Fibroblast of pulmonary artery (primary cell): ENCODE results near the gene SAXO2.
"Not testable (repeated sequence)": the region's sequence is repeated elsewhere in the genome, so short reads cannot be mapped to it uniquely, and the experiment has no call there.

ENCODE experiments used
- DNase-seq: peaks from one replicate; pipeline ENCODE4 v3.0.0-alpha.2; 2010; ENCODE audit warnings: low read depth
- H3K4me3 ChIP-seq: replicated peaks from 2 replicates; pipeline ENCODE4 v1.5.1; 2011; ENCODE audit warnings: low read depth, mild to moderate bottlenecking, control low read depth, low read length, moderate library complexity
- TF ChIP-seq, protein P1 (sequence below): IDR thresholded peaks from 2 replicates; pipeline ENCODE4 v1.5.1; 2011; ENCODE audit warnings: mild to moderate bottlenecking, control low read depth, low read length, inconsistent platforms; ENCODE audit errors: missing control alignments

Gene SAXO2

DNA sequence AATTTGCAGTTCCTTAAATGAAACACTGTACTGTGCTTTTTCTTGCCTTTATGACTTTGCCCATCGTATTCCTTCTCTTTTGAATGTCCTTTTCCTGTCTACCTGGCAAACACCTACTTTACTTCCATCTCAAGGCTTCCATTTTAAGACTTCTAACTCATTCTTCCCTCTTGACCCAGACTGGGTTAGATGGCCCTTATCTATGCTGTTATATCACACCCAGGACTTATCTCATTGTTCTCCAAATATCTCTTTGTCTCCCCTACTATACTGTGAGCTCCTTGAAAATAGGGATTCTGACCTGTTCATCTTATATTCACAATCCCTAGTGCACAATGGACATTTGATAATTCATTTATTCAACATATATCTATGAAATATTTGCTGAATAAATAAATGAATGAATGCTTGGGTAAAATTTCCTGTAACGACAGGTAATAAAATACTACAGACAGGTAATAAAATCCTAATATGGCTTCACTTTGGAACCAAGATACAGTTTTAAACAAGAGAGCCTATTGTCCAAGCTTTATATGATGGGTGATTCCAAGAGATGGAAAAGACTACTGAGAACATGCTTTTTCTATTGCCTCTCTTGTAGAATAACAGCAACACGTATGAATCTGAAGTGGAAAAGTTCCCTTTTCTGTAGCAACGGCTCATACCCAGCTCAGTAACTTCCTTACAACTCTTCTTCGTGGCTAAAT lies 22.8 kb upstream of the SAXO2 start:
- no peak overlapping the region for H3K4me3 ChIP-seq
- TF ChIP-seq, protein P1, sequence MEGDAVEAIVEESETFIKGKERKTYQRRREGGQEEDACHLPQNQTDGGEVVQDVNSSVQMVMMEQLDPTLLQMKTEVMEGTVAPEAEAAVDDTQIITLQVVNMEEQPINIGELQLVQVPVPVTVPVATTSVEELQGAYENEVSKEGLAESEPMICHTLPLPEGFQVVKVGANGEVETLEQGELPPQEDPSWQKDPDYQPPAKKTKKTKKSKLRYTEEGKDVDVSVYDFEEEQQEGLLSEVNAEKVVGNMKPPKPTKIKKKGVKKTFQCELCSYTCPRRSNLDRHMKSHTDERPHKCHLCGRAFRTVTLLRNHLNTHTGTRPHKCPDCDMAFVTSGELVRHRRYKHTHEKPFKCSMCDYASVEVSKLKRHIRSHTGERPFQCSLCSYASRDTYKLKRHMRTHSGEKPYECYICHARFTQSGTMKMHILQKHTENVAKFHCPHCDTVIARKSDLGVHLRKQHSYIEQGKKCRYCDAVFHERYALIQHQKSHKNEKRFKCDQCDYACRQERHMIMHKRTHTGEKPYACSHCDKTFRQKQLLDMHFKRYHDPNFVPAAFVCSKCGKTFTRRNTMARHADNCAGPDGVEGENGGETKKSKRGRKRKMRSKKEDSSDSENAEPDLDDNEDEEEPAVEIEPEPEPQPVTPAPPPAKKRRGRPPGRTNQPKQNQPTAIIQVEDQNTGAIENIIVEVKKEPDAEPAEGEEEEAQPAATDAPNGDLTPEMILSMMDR: no peak
- DNase-seq: no peak

DNA sequence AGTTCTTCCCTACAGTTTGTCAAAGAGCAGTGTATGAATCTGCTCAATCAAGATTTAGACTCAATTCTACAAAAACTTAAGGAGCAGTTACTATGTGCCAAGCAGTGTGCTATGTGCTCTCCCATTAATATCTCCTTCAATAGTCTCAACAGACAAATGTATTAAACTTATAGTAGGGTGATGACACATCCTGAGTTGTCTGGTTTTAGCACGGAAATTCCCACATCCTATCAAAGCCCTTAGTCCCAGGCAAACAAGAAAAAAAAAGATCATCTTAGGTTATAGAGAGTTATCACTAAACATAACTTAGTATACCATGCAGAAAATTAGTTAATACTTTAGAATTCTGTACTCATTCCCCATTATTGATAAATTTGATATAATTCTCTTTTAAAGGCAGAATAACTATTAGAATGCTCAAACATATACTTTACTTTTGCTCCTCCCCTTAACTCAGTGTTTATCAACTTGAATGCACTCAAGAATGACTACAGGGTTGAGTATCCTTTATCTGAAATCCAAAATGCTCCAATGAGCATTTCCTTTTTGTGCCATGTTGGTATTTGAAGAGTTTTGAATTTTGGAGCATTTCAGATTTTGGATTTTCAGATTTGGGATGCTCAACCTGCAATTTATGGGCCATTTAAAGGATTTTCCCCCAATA lies 20.6 kb upstream of the SAXO2 start:
- H3K4me3 ChIP-seq: not testable (repeated sequence)
- peak; percentile 29 for DNase-seq

DNA sequence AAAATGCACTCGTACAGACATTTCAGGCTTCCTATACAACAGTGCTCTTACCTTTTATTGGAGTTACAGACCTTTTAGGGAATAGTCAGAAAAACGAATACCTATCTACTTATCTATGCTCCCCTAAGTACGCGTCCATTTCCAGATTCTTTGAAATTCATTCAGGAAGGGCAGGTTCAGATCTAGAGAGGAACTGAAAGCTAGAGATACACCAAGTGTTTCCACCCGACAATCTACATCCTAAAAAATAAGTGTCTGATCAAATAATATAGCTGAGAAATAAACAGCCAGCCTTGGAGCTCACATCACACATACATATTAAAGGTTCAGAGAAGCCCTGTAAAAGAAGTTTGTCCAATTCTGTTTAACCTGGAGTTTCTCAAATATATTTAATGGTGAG lies 19.0 kb upstream of the SAXO2 start:
- not testable (repeated sequence) for H3K4me3 ChIP-seq, DNase-seq

DNA sequence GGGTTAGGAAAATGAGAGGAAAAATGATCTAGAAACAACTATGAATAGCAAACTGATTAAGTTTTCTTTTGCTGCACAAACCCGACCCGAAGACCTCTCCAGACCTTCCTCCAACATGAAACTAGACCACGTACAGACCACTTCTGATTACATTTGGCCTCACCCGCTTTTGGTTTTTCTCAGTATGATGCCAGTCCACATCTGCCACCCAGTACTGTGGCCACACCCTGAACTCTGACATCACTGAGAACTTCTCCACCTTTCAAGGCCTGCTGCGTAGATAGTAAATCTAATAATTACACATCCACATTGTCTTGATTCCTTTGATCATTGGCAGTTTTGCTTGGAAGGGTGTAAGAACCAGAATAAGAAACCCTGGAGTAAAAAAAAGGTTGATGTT lies 16.7 kb upstream of the SAXO2 start:
- not testable (repeated sequence) for H3K4me3 ChIP-seq, DNase-seq

GRCh38 chr15:82248261-82248660 lies 14.4 kb upstream of the SAXO2 start:
- H3K4me3 ChIP-seq, DNase-seq: not testable (repeated sequence)

DNA sequence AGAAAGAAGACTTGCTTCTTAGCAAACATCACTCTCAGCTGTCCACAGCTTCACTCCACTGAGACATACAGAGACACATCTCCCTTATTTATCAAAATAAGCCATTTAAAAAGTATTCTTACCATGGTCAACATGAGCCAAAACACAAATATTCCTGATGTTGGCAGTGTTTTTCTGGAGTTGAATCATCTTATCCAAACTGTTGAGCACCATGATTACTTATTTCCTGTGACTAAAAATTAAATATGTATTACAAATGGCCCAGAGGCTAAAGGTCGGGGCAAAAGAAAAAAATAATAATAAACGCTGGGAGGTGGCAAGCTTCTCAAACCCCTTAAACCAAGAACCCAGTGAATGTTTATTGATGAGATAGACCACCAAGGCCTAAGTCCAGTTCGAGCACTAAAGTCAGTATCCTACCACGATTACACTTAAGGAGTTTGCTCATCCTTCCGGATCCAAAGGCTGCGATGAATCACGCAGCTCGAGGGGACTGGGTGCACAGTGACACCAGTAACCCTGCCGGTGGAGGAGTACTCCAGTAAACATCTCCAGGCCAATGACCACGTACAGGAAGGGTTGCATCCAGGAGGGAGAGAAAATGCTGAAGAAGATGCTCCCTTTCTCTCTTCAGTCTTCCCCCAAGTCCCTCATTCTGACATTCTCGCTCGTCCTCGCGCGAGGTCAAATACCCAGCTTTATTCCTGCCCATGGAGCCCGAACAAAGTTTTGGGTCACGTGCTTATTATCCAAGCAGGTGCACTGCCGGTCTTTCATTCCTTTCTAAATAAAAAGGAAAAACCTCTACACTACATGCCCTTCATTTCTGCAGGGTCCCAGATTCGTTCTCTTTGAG lies 824 bp upstream of the SAXO2 start:
- H3K4me3 ChIP-seq: peak overlapping the region; percentile 88
- DNase-seq: peak; percentile 44

DNA sequence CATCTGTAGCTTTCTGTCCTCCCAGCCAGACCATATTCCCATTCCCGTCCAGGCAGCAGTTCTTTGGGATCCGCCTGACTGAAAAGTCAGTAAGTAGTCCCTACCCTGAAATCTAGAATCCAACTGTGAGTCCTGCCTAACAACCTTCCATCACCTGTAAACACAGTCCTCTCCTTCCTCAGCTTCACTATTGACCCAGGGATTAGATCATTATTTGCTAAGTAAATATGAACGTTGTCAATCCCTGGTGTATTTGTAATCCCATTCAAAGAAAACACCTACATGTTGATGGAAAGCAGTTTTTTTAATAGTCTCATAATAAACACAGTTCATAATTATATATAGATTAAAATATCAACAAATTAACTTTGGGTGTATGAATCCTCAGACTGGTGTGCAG lies 732 bp downstream of the SAXO2 start:
- TF ChIP-seq, protein P1: no peak
- H3K4me3 ChIP-seq: peak overlapping the region; percentile 88
- DNase-seq: no peak

- DNase-seq: not testable (repeated sequence)
Observed at GRCh38 chr15:82267137-82267536, 4.5 kb downstream of the SAXO2 start.

DNA sequence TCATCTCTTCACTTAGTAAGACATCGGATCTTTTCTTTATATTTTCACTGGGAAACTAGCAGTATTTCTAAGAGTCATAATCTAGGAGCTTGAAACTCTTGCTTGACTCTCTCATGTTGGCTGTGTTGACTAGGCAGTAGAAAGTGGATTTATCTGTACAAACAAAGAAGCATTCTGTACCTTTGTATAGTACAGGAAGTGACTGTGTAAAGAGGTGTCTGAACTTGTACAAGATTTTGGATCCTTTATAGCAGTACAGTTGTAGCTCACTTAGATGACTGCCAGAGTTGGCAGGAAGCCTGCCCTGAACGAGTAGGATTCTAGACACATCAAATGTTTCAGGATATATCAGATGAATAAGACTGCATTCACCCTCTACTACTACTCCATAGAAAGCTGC lies 5.8 kb downstream of the SAXO2 start:
- not testable (repeated sequence) for H3K4me3 ChIP-seq
- DNase-seq: peak; percentile 3

More at GRCh38 chr15:82267137-82267536, 4.5 kb downstream of the SAXO2 start:
- not testable (repeated sequence) for H3K4me3 ChIP-seq

DNA sequence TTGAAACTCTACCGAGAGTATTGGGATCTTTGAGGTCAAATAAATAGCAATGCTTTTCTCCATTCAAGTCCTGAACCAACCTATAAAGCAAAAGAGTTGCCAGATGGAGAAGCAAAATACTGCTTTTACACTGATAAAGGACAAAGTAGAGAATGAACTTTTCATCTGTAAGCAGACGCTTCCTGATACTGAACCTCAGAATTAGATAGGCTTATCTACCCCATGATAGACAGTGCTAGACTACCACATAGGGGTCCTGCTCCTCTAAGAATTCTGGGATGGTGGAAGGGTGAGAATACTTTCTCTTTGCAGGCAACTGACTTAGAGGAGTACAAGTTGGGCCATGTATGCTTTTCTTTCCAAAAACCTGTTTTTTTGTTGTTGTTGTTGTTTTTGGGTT lies 9.5 kb downstream of the SAXO2 start:
- DNase-seq: no peak
- TF ChIP-seq, protein P1: no peak
- H3K4me3 ChIP-seq: no peak overlapping the region
